Panc1 (cell line): Measurements from ENCODE around the gene LRP3. TPM values are rescaled to one million over a fixed set of nuclear protein-coding genes. Genes with fewer than 3 reads are reported as not detected.

Experiments used
- ATAC-seq: fragments of 200-7000 bp; cut with Tn5 transposase; 2 replicates; pipeline ENCODE4 v1.9.1; 2020; ENCODE audit warnings: mild to moderate bottlenecking, moderate library complexity
- BruUV-seq: library from RNA; stranded (reverse); fragments of 400-500 nt; replicated peaks from 2 replicates; lab custom pipeline; 2021; lab: Mats Ljungman, UMichigan
- CTCF ChIA-PET: fragments of 300-600 bp; sonication (Branson Sonifier 250); formaldehyde crosslinking; loops from one replicate; lab custom pipeline; 2022; ENCODE audit warnings: antibody characterized with exemption; lab: Charles Lee
- POLR2A ChIA-PET: fragments of 300-600 bp; sonication (Branson Sonifier 250); formaldehyde crosslinking; loops from one replicate; lab custom pipeline; 2022; ENCODE audit warnings: antibody characterized with exemption; lab: Charles Lee
- DNase-seq: peaks from one replicate; pipeline ENCODE4 v3.0.0-alpha.2; 2010; ENCODE audit warnings: low read depth, low spot score
- H3K27ac ChIP-seq: 2 replicates; pipeline ENCODE4 v1.5.1; 2011; ENCODE audit warnings: mild to moderate bottlenecking, low read length, inconsistent platforms
- H3K27me3 ChIP-seq: fragments of 200-500 bp; sonication (Bioruptor generic); 2 replicates; pipeline ENCODE4 v1.6.0; 2014; ENCODE audit warnings: low read length, inconsistent platforms; ENCODE audit not compliant: control insufficient read depth, insufficient read depth
- H3K36me3 ChIP-seq: fragments of 200-500 bp; sonication (Bioruptor generic); 2 replicates; pipeline ENCODE4 v1.5.1; 2014; ENCODE audit warnings: inconsistent platforms, mild to moderate bottlenecking, low read length, moderate library complexity; ENCODE audit not compliant: control insufficient read depth, insufficient read depth
- H3K4me1 ChIP-seq: 2 replicates; pipeline ENCODE4 v1.5.1; 2011; ENCODE audit warnings: inconsistent platforms, mild to moderate bottlenecking, low read length, moderate library complexity; ENCODE audit not compliant: control insufficient read depth, insufficient read depth
- H3K4me3 ChIP-seq, 2 experiments: 2 replicates each; pipeline ENCODE4 v1.5.1; 2011 to 2012; ENCODE audit warnings: low read depth in 2 of 2, low read length in 2 of 2, mild to moderate bottlenecking in 2 of 2, inconsistent platforms in 1 of 2, moderate library complexity in 1 of 2
- H3K9me3 ChIP-seq: fragments of 200-500 bp; sonication (Bioruptor generic); 2 replicates; pipeline ENCODE4 v1.5.1; 2014; ENCODE audit warnings: low read depth, mild to moderate bottlenecking, inconsistent platforms, low read length, moderate library complexity; ENCODE audit not compliant: control insufficient read depth, insufficient read depth
- CTCF ChIP-seq: fragments of 450-650 bp; IDR thresholded peaks from 2 replicates; pipeline ENCODE4 v1.5.1; 2017; ENCODE audit warnings: mild to moderate bottlenecking
- POLR2AphosphoS5 ChIP-seq: IDR thresholded peaks from 2 replicates; pipeline ENCODE4 v1.6.1; 2012; ENCODE audit warnings: mild to moderate bottlenecking, low read depth, low read length, moderate library complexity
- REST ChIP-seq, 2 experiments: IDR thresholded peaks; 2 replicates each; pipeline ENCODE4 v1.6.1; 2011 to 2012; ENCODE audit warnings: low read depth in 2 of 2, control low read depth in 1 of 2, low read length in 1 of 2, mild to moderate bottlenecking in 1 of 2, moderate library complexity in 1 of 2; ENCODE audit not compliant: insufficient read depth in 1 of 2
- SIN3A ChIP-seq: IDR thresholded peaks from 2 replicates; pipeline ENCODE4 v1.6.1; 2012; ENCODE audit warnings: low read depth, mild to moderate bottlenecking, low read length, moderate library complexity, borderline replicate concordance; ENCODE audit not compliant: insufficient read depth
- TCF7L2 ChIP-seq: IDR thresholded peaks from 2 replicates; pipeline ENCODE4 v1.6.1; 2011; ENCODE audit warnings: mild to moderate bottlenecking, low read depth, low read length, inconsistent platforms
- in situ Hi-C: cut with HindIII; loops from 2 replicates; pipeline ENCODE4 v1.10.0; 2016; ENCODE audit warnings: low sequenced_read_pairs, low pct_unique_long_range_greater_than_20kb
- intact Hi-C: fragments of 100-400 bp; cut with micrococcal nuclease; formaldehyde crosslinking; loops from one replicate; pipeline ENCODE4 v1.10.0; 2022; ENCODE audit not compliant: unreplicated experiment
- total RNA-seq: library from RNA; stranded (reverse); gene quantifications from one replicate; pipeline ENCODE4 v1.2.1, GENCODE V29; 2021; ENCODE audit not compliant: unreplicated experiment

Gene LRP3
- total RNA-seq, 1 experiment from 2014 or later = 28.6 TPM

GRCh38 chr19:33256261-33256660 lies 62.1 kb downstream of the LRP3 start:
- in situ Hi-C loops = no loop called here

GRCh38 chr19:33257828-33258227 lies 63.7 kb downstream of the LRP3 start:
- in situ Hi-C loops = no loop called here
- no peak for ATAC-seq
- H3K4me3 ChIP-seq = no peak overlapping the region
- ChIA-PET CTCF (no interaction called here), POLR2A (no interaction called here)
- no peaks in the 10 kb centered on the region for H3K9me3 ChIP-seq
- DNase-seq = no peak
- H3K27me3 ChIP-seq = no peaks in the 10 kb centered on the region
- intact Hi-C loops = no loop called here
- no peak overlapping the region for H3K27ac ChIP-seq
- no TSS peak for BruUV-seq
- H3K36me3 ChIP-seq = no peaks in the 10 kb centered on the region
- TF ChIP-seq SIN3A (no peak), REST (IDR thresholded peaks at IDR 0.05; ENCODE audit: insufficient read depth in 1 of 2, low read depth in 2 of 2, low read length in 1 of 2) (no peak), TCF7L2 (no peak), POLR2AphosphoS5 (no peak), CTCF (no peak)
- H3K4me1 ChIP-seq = no peaks in the 10 kb centered on the region

More at GRCh38 chr19:33256261-33256660, 62.1 kb downstream of the LRP3 start:
- H3K27me3 ChIP-seq = no peaks in the 10 kb centered on the region
- no peaks in the 10 kb centered on the region for H3K9me3 ChIP-seq
- intact Hi-C loops = no loop called here
- TF ChIP-seq CTCF (no peak), TCF7L2 (no peak), POLR2AphosphoS5 (no peak), SIN3A (no peak), REST (IDR thresholded peaks at IDR 0.05; ENCODE audit: insufficient read depth in 1 of 2, low read depth in 2 of 2, low read length in 1 of 2) (no peak)
- CTCF ChIA-PET = interaction anchor here (0.7 to 1.2 kb wide), 3 partner anchors 9 to 319 kb away, joined by 3 to 4 read pairs (median 4); no protein-coding TSS in a partner anchor
- H3K36me3 ChIP-seq = no peaks in the 10 kb centered on the region
- POLR2A ChIA-PET = no interaction called here
- BruUV-seq = no TSS peak
- ATAC-seq (no peak), DNase-seq (no peak)
- no peaks in the 10 kb centered on the region for H3K4me1 ChIP-seq
- no peak overlapping the region for H3K27ac ChIP-seq
- H3K4me3 ChIP-seq = no peak overlapping the region
